Activated CD4-positive, CD25-positive, alpha-beta regulatory T cell (primary cell): ENCODE data around the gene IFI35.
"Not testable (repeated sequence)": the region's sequence is repeated elsewhere in the genome, so short reads cannot be mapped to it uniquely, and the experiment has no call there.

Source experiments
- DNase-seq, 4 experiments: peaks; one replicate each; lab custom pipeline; 2025; lab: John Stamatoyannopoulos, UW

IFI35 gene

GRCh38 chr17:42997984-42998938 lies 8.3 kb upstream of the IFI35 start, which contains the start of gene RPL27:
Gene RPL27, plus strand, starts transcription at chr17:42998419. Its CDS starts 332 bp downstream, at chr17:42998751.
- peak; percentile 87 to 94 (median 92) for DNase-seq

GRCh38 chr17:42999003-42999525 lies 7.5 kb upstream of the IFI35 start:
- DNase-seq: no peak

GRCh38 chr17:43000894-43001293 lies 5.7 kb upstream of the IFI35 start:
- DNase-seq: not testable (repeated sequence)

GRCh38 chr17:43003542-43004172 lies 2.9 kb upstream of the IFI35 start:
- DNase-seq: no peak

- no peak for DNase-seq
Measured at GRCh38 chr17:43010667-43011308, 4.2 kb downstream of the IFI35 start.

- DNase-seq: no peak
Measured at GRCh38 chr17:43011728-43012472, 5.3 kb downstream of the IFI35 start.

- DNase-seq: no peak
Measured at GRCh38 chr17:43013296-43013695, 6.7 kb downstream of the IFI35 start.

GRCh38 chr17:43014020-43014648 lies 7.5 kb downstream of the IFI35 start:
- no peak for DNase-seq

- DNase-seq: no peak
Measured at GRCh38 chr17:43014649-43015542, 8.3 kb downstream of the IFI35 start.

GRCh38 chr17:43015579-43015978 lies 9.0 kb downstream of the IFI35 start:
- DNase-seq: no peak

GRCh38 chr17:43016216-43016615 lies 9.6 kb downstream of the IFI35 start:
- no peak for DNase-seq

GRCh38 chr17:43018008-43018853 lies 11.6 kb downstream of the IFI35 start:
- DNase-seq: no peak

- no peak for DNase-seq
Measured at GRCh38 chr17:43018932-43019331, 12.3 kb downstream of the IFI35 start.

GRCh38 chr17:43019418-43019817 lies 12.8 kb downstream of the IFI35 start:
- DNase-seq: no peak

- no peak for DNase-seq
Measured at GRCh38 chr17:43020030-43020621, 13.5 kb downstream of the IFI35 start.

- DNase-seq: no peak
Measured at GRCh38 chr17:43020789-43021740, 14.5 kb downstream of the IFI35 start.

- peak; percentile 21 to 42 (median 37) for DNase-seq
Measured at GRCh38 chr17:43021741-43022512, 15.3 kb downstream of the IFI35 start, which contains the start of gene VAT1. Gene VAT1, minus strand, starts transcription at chr17:43022385. Its CDS starts 63 bp downstream, at chr17:43022322.
